Skeletal muscle satellite cell (primary cell): ENCODE results near the gene ACTL10. TPM values are rescaled to one million over a fixed set of nuclear protein-coding genes. Genes with fewer than 3 reads are reported as not detected.
A peak's percentile ranks its signal among the peaks of the same experiment; 100 is the strongest.
"Not testable (repeated sequence)": the region's sequence is repeated elsewhere in the genome, so short reads cannot be mapped to it uniquely, and the experiment has no call there.

ENCODE experiments used
- H3K27me3 ChIP-seq: 2 replicates; pipeline ENCODE4 v1.7.0; 2013; ENCODE audit warnings: low read length; ENCODE audit not compliant: control insufficient read depth, insufficient read depth
- H3K36me3 ChIP-seq: 2 replicates; pipeline ENCODE4 v1.7.0; 2013; ENCODE audit warnings: mild to moderate bottlenecking, control low read depth, low read length; ENCODE audit not compliant: insufficient read depth
- H3K4me1 ChIP-seq: 2 replicates; pipeline ENCODE4 v1.7.0; 2013; ENCODE audit warnings: low read length; ENCODE audit not compliant: control insufficient read depth, insufficient read depth
- H3K4me2 ChIP-seq: 2 replicates; pipeline ENCODE4 v1.7.0; 2013; ENCODE audit warnings: mild to moderate bottlenecking, low read length
- H3K4me3 ChIP-seq: 2 replicates; pipeline ENCODE4 v1.7.0; 2013; ENCODE audit warnings: low read length
- H3K9ac ChIP-seq: 2 replicates; pipeline ENCODE4 v1.7.0; 2013; ENCODE audit warnings: mild to moderate bottlenecking, low read depth, low read length, moderate library complexity
- H3K9me3 ChIP-seq: replicated peaks from 2 replicates; pipeline ENCODE4 v1.7.0; 2013; ENCODE audit warnings: mild to moderate bottlenecking, control low read depth, low read length
- total RNA-seq: library from RNA; depleted of rRNA; stranded (reverse); fragments of >200 nt; gene quantifications from 2 replicates; pipeline ENCODE4 v1.2.3, GENCODE V29; 2012; rRNA removed

Gene ACTL10
- 3.5 and 4.2 TPM in 2 replicates for total RNA-seq

- Histone ChIP-seq H3K4me1 (peaks cover 39% of the 10 kb centered on the region), H3K9me3 (no peaks in the 10 kb centered on the region), H3K4me3 (peak within 1 kb of the TSS; percentile 71), H3K9ac (peak within 1 kb of the TSS; percentile 66), H3K4me2 (peak within 1 kb of the TSS; percentile 89), H3K27me3 (no peaks in the 10 kb centered on the region), H3K36me3 (peaks cover 13% of the 10 kb centered on the region)
These were observed at the start of gene ACTL10 for GRCh38 chr20:33666293-33667244. Gene ACTL10 (plus strand): TSS chr20:33666943. CDS start chr20:33667498, 555 bp downstream.

- Histone ChIP-seq H3K4me1 (no peaks in the 10 kb centered on the region), H3K4me3 (no peak overlapping the region), H3K9me3 (no peaks in the 10 kb centered on the region), H3K36me3 (peaks cover 14% of the 10 kb centered on the region), H3K27me3 (no peaks in the 10 kb centered on the region), H3K4me2 (no peak overlapping the region), H3K9ac (no peak overlapping the region)
These were observed 44.9 kb upstream of the ACTL10 start for GRCh38 chr20:33621717-33622400.

GRCh38 chr20:33622705-33623365, 43.9 kb upstream of the ACTL10 start:
- Histone ChIP-seq H3K9ac (no peak overlapping the region), H3K9me3 (no peaks in the 10 kb centered on the region), H3K27me3 (no peaks in the 10 kb centered on the region), H3K4me2 (no peak overlapping the region), H3K36me3 (peaks cover 14% of the 10 kb centered on the region), H3K4me3 (no peak overlapping the region), H3K4me1 (no peaks in the 10 kb centered on the region)

- Histone ChIP-seq H3K36me3 (peaks cover 24% of the 10 kb centered on the region), H3K27me3 (no peaks in the 10 kb centered on the region), H3K9me3 (no peaks in the 10 kb centered on the region), H3K4me2 (no peak overlapping the region), H3K4me3 (no peak overlapping the region), H3K4me1 (no peaks in the 10 kb centered on the region), H3K9ac (no peak overlapping the region)
These were observed 42.3 kb upstream of the ACTL10 start for GRCh38 chr20:33624399-33624798.

GRCh38 chr20:33626190-33626589, 40.6 kb upstream of the ACTL10 start:
- H3K4me1 ChIP-seq: no peaks in the 10 kb centered on the region
- H3K4me3 ChIP-seq: no peak overlapping the region
- no peaks in the 10 kb centered on the region for H3K9me3 ChIP-seq
- no peak overlapping the region for H3K4me2 ChIP-seq
- peaks cover 34% of the 10 kb centered on the region for H3K36me3 ChIP-seq
- H3K27me3 ChIP-seq: no peaks in the 10 kb centered on the region
- no peak overlapping the region for H3K9ac ChIP-seq

GRCh38 chr20:33627577-33628216, 39.0 kb upstream of the ACTL10 start:
- Histone ChIP-seq H3K9ac (no peak overlapping the region), H3K4me2 (no peak overlapping the region), H3K9me3 (no peaks in the 10 kb centered on the region), H3K36me3 (peaks cover 32% of the 10 kb centered on the region), H3K4me1 (no peaks in the 10 kb centered on the region), H3K4me3 (no peak overlapping the region), H3K27me3 (no peaks in the 10 kb centered on the region)

GRCh38 chr20:33629533-33629932, 37.2 kb upstream of the ACTL10 start:
- no peaks in the 10 kb centered on the region for H3K9me3 ChIP-seq
- no peak overlapping the region for H3K4me2 ChIP-seq
- no peak overlapping the region for H3K4me3 ChIP-seq
- H3K27me3 ChIP-seq: no peaks in the 10 kb centered on the region
- no peak overlapping the region for H3K9ac ChIP-seq
- peaks cover 27% of the 10 kb centered on the region for H3K36me3 ChIP-seq
- H3K4me1 ChIP-seq: no peaks in the 10 kb centered on the region

- peaks cover 27% of the 10 kb centered on the region for H3K36me3 ChIP-seq
These were observed 36.8 kb upstream of the ACTL10 start for GRCh38 chr20:33629979-33630378.

GRCh38 chr20:33630507-33630906, 36.2 kb upstream of the ACTL10 start:
- no peaks in the 10 kb centered on the region for H3K4me1 ChIP-seq
- H3K9me3 ChIP-seq: no peaks in the 10 kb centered on the region
- H3K36me3 ChIP-seq: peaks cover 27% of the 10 kb centered on the region
- no peaks in the 10 kb centered on the region for H3K27me3 ChIP-seq
- no peak overlapping the region for H3K9ac ChIP-seq
- H3K4me3 ChIP-seq: no peak overlapping the region
- no peak overlapping the region for H3K4me2 ChIP-seq

More at GRCh38 chr20:33629979-33630378, 36.8 kb upstream of the ACTL10 start:
- Histone ChIP-seq H3K9ac (no peak overlapping the region), H3K4me3 (no peak overlapping the region), H3K27me3 (no peaks in the 10 kb centered on the region), H3K4me2 (no peak overlapping the region), H3K9me3 (no peaks in the 10 kb centered on the region), H3K4me1 (no peaks in the 10 kb centered on the region)

- peaks cover 29% of the 10 kb centered on the region for H3K36me3 ChIP-seq
- H3K4me1 ChIP-seq, H3K4me2 ChIP-seq, H3K27me3 ChIP-seq, H3K4me3 ChIP-seq, H3K9me3 ChIP-seq, H3K9ac ChIP-seq: not testable (repeated sequence)
These were observed 34.8 kb upstream of the ACTL10 start for GRCh38 chr20:33631910-33632309.

- H3K27me3 ChIP-seq: no peaks in the 10 kb centered on the region
- no peak overlapping the region for H3K4me2 ChIP-seq
- H3K36me3 ChIP-seq: peaks cover 26% of the 10 kb centered on the region
- no peaks in the 10 kb centered on the region for H3K4me1 ChIP-seq
- no peaks in the 10 kb centered on the region for H3K9me3 ChIP-seq
- no peak overlapping the region for H3K4me3 ChIP-seq
- no peak overlapping the region for H3K9ac ChIP-seq
These were observed 31.4 kb upstream of the ACTL10 start for GRCh38 chr20:33635341-33635740.
